HFFc6 (cell line): ENCODE data around the gene ADGRE3. TPM values are rescaled to one million over a fixed set of nuclear protein-coding genes. Genes with fewer than 3 reads are reported as not detected.

ENCODE experiments used
- DNase-seq: peaks from one replicate; pipeline ENCODE4 v3.0.0-alpha.2; 2018
- H3K27ac Mint-ChIP-seq: 2 replicates; pipeline ENCODE4 v1.8.0; 2020; ENCODE audit warnings: mild to moderate bottlenecking, mixed read lengths
- H3K27me3 Mint-ChIP-seq: 2 replicates; pipeline ENCODE4 v1.8.0; 2021; ENCODE audit warnings: mild to moderate bottlenecking, moderate library complexity, mixed read lengths; ENCODE audit not compliant: insufficient read depth
- H3K36me3 Mint-ChIP-seq: 2 replicates; pipeline ENCODE4 v1.8.0; 2021; ENCODE audit warnings: low read depth, mixed read lengths
- H3K4me1 Mint-ChIP-seq: 2 replicates; pipeline ENCODE4 v1.8.0; 2020; ENCODE audit warnings: low read depth, mixed read lengths
- H3K4me3 Mint-ChIP-seq: 2 replicates; pipeline ENCODE4 v1.8.0; 2020; ENCODE audit warnings: mild to moderate bottlenecking, moderate library complexity, mixed read lengths
- H3K9me3 Mint-ChIP-seq: 2 replicates; pipeline ENCODE4 v1.8.0; 2020; ENCODE audit warnings: mild to moderate bottlenecking, mixed read lengths
- total RNA-seq, 6 experiments: library from RNA; stranded (reverse); fragmentation: NEBNext Ultra II Directional; extraction: Animal tissue kit (Norgen Biotek cat#: 25700); gene quantifications; 2 replicates in 1 of 6; 3 replicates in 5 of 6; pipeline ENCODE4 v1.2.3, GENCODE V29; 2021
- TF ChIP-seq, protein P1 (sequence below): fragments of 200-600 bp; sonication (generic); IDR thresholded peaks from 2 replicates; pipeline ENCODE4 v1.5.0; 2021; ENCODE audit warnings: antibody characterized with exemption, mild to moderate bottlenecking

The ADGRE3 gene
- total RNA-seq, 6 experiments from 2014 or later, result not detected

DNA sequence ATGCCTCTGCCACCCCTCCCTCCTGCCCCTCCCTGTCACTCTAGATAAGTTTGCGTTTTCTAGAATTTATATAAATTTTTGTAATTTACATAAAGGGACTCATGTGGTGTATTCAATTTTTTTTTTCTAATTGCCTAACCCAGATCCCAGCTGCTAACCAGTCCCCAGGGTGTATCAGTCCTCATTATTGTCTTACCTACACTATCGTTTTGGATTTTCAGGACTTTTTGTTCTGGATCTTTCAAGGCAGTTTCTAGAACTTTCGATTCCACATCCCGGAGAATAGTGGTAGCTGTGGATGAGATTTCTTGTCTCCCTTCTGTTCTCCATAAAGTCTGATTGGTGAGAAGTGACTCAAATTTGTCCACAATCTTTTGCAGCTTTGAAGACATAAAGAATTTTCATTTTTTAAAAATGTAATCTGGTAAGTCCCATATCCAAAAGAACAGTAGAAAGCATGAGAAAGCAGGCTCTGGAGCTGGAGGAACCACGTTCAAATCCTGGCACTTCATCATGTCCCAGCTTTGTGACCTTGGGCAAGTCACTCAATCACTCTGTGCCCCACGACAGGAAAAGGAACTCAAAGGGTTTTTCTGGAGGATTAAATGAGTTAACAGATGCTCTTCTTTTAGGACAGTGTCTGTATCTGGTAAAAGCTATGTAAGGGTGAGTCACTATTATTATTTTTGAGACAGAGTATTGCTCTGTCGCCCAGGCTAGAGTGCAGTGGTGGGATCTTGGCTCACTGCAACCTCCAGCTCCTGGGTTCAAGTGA lies 19.7 kb downstream of the ADGRE3 start:
- Mint-ChIP-seq H3K27me3 (peaks cover 10% of the 10 kb centered on the region), H3K27ac (no peak overlapping the region), H3K4me1 (no peaks in the 10 kb centered on the region), H3K9me3 (no peaks in the 10 kb centered on the region), H3K4me3 (no peak overlapping the region), H3K36me3 (no peaks in the 10 kb centered on the region)
- DNase-seq, result no peak
- TF ChIP-seq, protein P1, sequence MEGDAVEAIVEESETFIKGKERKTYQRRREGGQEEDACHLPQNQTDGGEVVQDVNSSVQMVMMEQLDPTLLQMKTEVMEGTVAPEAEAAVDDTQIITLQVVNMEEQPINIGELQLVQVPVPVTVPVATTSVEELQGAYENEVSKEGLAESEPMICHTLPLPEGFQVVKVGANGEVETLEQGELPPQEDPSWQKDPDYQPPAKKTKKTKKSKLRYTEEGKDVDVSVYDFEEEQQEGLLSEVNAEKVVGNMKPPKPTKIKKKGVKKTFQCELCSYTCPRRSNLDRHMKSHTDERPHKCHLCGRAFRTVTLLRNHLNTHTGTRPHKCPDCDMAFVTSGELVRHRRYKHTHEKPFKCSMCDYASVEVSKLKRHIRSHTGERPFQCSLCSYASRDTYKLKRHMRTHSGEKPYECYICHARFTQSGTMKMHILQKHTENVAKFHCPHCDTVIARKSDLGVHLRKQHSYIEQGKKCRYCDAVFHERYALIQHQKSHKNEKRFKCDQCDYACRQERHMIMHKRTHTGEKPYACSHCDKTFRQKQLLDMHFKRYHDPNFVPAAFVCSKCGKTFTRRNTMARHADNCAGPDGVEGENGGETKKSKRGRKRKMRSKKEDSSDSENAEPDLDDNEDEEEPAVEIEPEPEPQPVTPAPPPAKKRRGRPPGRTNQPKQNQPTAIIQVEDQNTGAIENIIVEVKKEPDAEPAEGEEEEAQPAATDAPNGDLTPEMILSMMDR, result no peak

DNA sequence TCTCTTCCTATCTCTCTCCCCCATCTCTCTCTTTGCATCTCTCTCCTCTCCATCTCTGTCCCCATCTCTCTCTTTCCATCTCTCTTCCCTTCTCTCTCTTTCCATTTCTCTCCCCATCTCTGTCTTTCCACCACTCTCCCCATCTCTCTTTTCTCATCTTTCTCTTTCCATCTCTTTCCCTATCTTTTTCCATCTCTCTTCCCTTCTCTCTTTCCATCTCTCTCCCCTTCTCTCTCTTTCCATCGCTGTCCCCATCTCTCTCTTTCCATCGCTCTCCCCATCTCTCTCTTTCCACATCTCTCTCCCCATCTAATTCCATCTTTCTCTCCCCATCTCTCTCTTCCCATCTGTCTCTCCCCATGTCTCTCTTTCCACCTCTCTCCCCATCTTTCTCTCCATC lies 24.5 kb downstream of the ADGRE3 start:
- peaks cover 22% of the 10 kb centered on the region for H3K27me3 Mint-ChIP-seq
- H3K36me3 Mint-ChIP-seq, result no peaks in the 10 kb centered on the region
- no peak overlapping the region for H3K4me3 Mint-ChIP-seq

DNA sequence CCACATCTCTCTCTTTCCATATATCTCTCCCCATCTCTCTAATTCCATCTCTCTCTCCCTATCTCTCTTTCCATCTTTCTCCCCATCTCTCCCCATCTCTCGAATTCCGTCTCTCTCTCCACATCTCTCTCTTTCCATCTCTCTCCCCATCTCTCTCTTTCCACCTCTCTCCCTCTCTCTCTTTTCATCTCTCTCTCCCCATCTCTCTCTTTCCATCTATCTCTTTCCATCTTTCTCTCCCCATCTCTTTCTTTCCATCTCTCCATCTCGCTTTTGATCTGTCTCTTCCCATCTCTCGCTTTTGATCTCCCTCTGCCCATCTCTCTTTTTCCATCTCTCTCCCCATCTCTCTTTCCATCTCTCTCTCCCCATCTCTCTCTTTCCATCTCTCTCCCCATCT lies 25.6 kb downstream of the ADGRE3 start:
- peaks cover 17% of the 10 kb centered on the region for H3K27me3 Mint-ChIP-seq
- TF ChIP-seq, protein P1, result no peak

More for the DNA sequence above, 24.5 kb downstream of the ADGRE3 start:
- Mint-ChIP-seq H3K27ac (no peak overlapping the region), H3K4me1 (no peaks in the 10 kb centered on the region), H3K9me3 (no peaks in the 10 kb centered on the region)
- TF ChIP-seq, protein P1, result no peak
- DNase-seq, result no peak

DNA sequence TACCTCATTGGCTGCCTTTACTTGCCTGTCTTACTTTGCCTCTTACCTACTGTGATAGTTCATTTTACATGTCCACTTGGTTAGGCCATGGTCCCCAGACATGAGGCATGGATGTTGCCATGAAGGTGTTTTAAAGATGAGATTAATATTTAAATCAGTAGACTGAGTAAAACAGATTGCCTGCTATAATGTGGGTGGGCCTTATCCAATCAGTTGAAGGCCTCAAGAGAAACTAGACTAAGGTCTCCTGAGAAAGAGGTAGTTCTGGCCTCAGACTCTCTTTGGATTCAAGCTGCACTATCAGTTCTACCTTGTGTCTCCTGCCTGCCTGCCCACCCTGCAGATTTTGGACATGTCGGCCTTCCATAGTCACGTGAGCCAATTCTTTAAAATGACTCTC lies 26.1 kb downstream of the ADGRE3 start:
- no peak for DNase-seq
- Mint-ChIP-seq H3K9me3 (no peaks in the 10 kb centered on the region), H3K36me3 (no peaks in the 10 kb centered on the region), H3K27ac (no peak overlapping the region), H3K27me3 (peaks cover 15% of the 10 kb centered on the region), H3K4me1 (no peaks in the 10 kb centered on the region), H3K4me3 (no peak overlapping the region)
- TF ChIP-seq, protein P1, result no peak

More for the DNA sequence above, 25.6 kb downstream of the ADGRE3 start:
- no peak overlapping the region for H3K27ac Mint-ChIP-seq
- no peaks in the 10 kb centered on the region for H3K36me3 Mint-ChIP-seq
- DNase-seq, result no peak
- no peaks in the 10 kb centered on the region for H3K9me3 Mint-ChIP-seq
- no peaks in the 10 kb centered on the region for H3K4me1 Mint-ChIP-seq
- H3K4me3 Mint-ChIP-seq, result no peak overlapping the region

- Mint-ChIP-seq H3K4me3 (no peak overlapping the region), H3K4me1 (no peaks in the 10 kb centered on the region), H3K27me3 (no peaks in the 10 kb centered on the region; the same call in 1 of the 2 replicates), H3K9me3 (peaks cover 6% of the 10 kb centered on the region; the same call in 1 of the 2 replicates), H3K27ac (no peak overlapping the region), H3K36me3 (no peaks in the 10 kb centered on the region)
- DNase-seq, result no peak
- TF ChIP-seq, protein P1, result no peak
These were observed 34.9 kb downstream of the ADGRE3 start for GRCh38 chr19:14639536-14640277.
